Measurements from ENCODE around the gene NPSR1.
"Not testable (repeated sequence)": the region's sequence is repeated elsewhere in the genome, so short reads cannot be mapped to it uniquely, and the experiment has no call there.

The NPSR1 gene

GRCh38 chr7:34759477-34760125 lies 101.6 kb downstream of the NPSR1 start:
- DNase-seq = no peak

- DNase-seq = no peak
Observed at GRCh38 chr7:34760271-34760670, 102.3 kb downstream of the NPSR1 start.

GRCh38 chr7:34761206-34761605 lies 103.2 kb downstream of the NPSR1 start:
- no peak for DNase-seq

- no peak for DNase-seq
Observed at GRCh38 chr7:34761627-34762026, 103.6 kb downstream of the NPSR1 start.

GRCh38 chr7:34762764-34763163 lies 104.7 kb downstream of the NPSR1 start:
- no peak for DNase-seq

GRCh38 chr7:34772296-34772938 lies 114.4 kb downstream of the NPSR1 start:
- no peak for DNase-seq

- DNase-seq = no peak
Observed at GRCh38 chr7:34776748-34777358, 118.8 kb downstream of the NPSR1 start.

- no peak for DNase-seq
Observed at GRCh38 chr7:34780546-34780945, 122.5 kb downstream of the NPSR1 start.

- DNase-seq = no peak
Observed at GRCh38 chr7:34787586-34787985, 129.6 kb downstream of the NPSR1 start.

- DNase-seq = no peak
Observed at GRCh38 chr7:34806831-34807230, 148.8 kb downstream of the NPSR1 start.

GRCh38 chr7:34807548-34808340 lies 149.7 kb downstream of the NPSR1 start:
- DNase-seq = no peak

- not testable (repeated sequence) for DNase-seq
Observed at GRCh38 chr7:34814203-34814842, 156.3 kb downstream of the NPSR1 start.

- DNase-seq = no peak
Observed at GRCh38 chr7:34821932-34822558, 164.0 kb downstream of the NPSR1 start.

GRCh38 chr7:34823650-34824258 lies 165.7 kb downstream of the NPSR1 start:
- peak; percentile 58 for DNase-seq

GRCh38 chr7:34825221-34825620 lies 167.2 kb downstream of the NPSR1 start:
- no peak for DNase-seq

- no peak for DNase-seq
Observed at GRCh38 chr7:34830390-34830789, 172.4 kb downstream of the NPSR1 start.

GRCh38 chr7:34831436-34831835 lies 173.4 kb downstream of the NPSR1 start:
- no peak for DNase-seq

- DNase-seq = no peak
Observed at GRCh38 chr7:34832020-34832419, 174.0 kb downstream of the NPSR1 start.

- DNase-seq = no peak
Observed at GRCh38 chr7:34835901-34836600, 178.0 kb downstream of the NPSR1 start.

- DNase-seq = no peak
Observed at GRCh38 chr7:34837316-34837715, 179.3 kb downstream of the NPSR1 start.

GRCh38 chr7:34837801-34838201 lies 179.8 kb downstream of the NPSR1 start:
- no peak for DNase-seq
